NCI-H146 treated with DMSO at 0.1 percent for 48 hours (cell line): ENCODE measurements around the gene RNPS1.

ENCODE experiments used
- DNase-seq: peaks from one replicate; lab custom pipeline; 2025; ENCODE audit not compliant: unreplicated experiment; lab: John Stamatoyannopoulos, UW

Gene RNPS1, protein sequence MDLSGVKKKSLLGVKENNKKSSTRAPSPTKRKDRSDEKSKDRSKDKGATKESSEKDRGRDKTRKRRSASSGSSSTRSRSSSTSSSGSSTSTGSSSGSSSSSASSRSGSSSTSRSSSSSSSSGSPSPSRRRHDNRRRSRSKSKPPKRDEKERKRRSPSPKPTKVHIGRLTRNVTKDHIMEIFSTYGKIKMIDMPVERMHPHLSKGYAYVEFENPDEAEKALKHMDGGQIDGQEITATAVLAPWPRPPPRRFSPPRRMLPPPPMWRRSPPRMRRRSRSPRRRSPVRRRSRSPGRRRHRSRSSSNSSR

DNA sequence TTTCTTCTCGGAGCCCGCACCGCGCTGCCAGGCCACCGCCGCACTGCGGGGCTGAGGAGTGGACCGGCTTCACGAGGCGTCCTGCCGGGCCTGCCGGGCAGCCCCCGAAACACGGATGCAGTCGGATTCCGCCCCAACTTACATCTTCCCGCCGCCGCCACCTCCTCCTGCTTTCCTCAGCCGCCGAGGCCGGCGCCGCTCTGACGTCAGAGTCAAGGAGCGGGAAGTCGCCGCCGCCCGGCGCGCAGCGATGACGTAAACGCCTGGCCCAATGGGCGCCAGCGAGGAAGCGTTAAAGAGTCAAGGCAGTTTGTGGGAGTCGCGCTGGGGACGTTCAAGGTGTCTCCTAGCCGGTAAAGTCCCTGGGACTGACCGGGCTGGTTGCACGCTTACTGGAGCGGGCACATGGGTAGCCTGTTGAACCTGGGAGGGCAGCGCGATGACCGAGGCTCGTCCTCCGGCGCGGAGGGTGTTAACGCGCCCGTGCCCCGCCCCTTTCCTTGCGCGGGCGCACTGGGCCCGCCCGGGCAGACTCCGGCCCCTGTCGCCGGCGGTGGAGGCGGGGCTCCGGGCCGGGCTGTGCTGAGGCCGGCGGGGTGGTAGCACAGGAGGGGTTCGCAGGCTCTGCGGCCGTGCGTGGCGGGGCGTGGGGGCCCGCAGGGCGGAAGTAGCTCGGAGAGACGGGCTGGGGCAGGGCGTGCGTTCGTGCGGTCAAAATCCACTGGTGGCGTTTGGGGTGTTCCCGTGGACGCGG is at the start of gene RNPS1:
Gene RNPS1 (minus strand): TSS at position 214 of the 754 bp plus-strand sequence. CDS start 3,483 bp downstream, outside the sequence.
- peak; percentile 92 for DNase-seq

DNA sequence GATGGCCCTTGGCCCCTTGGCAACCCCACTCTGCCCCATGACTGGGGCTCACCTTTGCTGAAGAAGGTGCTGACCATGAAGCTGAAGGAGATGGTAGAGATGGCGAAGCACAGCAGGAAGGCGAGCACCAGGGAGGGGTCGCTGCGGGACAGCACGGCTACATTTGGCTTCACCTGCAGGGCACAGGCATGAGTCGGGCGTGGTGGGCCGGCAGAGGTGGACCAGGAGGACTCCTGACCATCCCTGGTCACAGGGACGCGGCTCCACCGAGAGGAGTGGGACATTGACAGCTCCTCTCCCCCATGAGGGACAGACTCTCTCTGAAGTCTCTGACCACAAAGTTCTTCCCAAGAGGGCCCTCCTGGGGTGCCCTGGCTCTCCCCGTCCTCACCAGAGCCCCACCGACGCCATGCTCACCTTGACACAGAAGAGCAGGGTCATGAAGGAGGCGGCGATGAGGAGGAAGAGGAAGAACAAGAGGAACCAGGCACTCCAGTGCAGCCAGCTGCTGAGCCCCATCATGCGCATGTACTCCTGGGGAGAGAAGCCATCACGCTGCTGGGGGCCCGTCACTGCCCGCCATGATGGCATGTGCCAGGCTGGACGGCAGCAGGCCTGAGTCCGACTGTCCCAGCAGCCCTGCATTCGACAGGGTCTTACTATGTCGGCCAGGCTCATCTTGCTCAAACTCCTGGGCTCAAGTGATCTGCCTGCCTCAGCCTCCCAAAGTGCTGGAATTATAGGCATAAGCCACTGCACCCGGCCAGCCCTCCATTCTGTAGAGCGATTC is 49.5 kb upstream of the RNPS1 start:
- DNase-seq: no peak

- DNase-seq: no peak
Observed at GRCh38 chr16:2308089-2308962, 40.4 kb upstream of the RNPS1 start.

DNA sequence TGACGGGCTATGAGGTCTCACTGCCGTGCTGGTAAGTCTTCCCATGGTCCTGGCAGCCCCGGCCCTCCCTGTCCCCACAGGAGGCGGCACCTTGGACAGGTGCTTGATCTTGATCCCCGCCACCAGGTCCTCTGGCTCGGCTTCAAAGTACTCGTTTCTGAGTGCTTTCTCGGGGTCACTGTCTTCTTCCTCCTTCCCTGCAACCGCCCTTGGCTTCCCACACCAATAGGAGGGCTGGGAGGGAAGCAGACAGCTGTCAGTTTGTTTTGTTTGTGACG is 31.9 kb upstream of the RNPS1 start:
- no peak for DNase-seq

DNA sequence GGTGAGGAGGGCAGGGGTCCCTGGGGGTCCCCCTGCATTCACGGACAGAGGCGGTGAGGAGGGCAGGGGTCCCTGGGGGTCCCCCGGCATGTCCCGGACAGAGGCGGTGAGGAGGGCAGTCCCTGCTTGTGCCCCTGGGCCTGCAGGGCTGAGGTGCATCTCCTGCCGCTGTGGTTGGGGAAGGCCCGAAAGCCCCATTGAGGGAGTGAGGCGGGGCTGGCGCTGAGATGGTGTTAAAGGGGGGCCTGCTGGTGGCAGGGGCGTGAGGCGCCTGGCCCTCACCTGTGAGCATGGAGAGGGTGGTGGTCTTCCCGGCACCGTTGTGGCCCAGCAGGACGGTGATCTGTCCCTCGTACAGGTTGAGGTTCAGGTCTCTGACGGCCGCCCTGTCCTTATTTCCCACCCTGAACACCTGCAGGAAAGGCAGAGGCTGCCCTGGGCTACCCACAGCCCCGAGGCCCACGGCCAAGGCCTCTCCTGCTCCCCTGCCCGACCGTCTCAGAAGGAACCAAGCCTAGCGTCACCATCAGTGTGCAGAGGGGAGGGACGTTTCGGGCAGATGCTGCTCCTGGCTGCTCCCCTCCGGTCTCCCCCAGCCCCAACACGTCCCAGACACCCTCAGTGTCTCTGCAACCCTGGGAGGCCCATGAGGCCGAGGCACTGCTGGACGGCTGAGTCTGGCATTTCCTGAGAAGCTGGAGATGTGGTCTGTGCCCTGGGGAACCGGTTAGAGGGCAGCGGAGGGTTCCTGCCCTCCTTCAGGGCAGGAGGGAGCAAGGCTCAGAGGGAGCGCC is 31.4 kb upstream of the RNPS1 start:
- DNase-seq: no peak

DNA sequence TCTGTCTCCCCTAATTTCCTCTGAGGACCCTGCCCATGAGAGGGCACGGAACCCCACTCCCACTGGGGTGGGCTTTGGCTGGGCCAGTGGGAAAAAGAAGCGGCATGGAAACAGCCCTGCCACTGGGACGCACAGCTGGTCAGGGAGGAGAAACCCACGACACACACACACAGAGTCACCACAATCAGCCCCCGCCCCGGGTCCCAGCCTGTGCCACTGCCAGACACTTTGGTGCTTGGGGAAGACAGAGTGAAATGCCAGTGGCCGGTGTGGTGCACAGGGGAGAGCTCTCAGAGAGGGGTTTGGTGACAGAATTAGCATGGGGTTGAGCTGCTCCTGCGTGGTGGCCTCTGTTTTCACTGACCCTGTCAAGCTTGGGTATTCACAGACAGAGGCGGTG is 30.7 kb upstream of the RNPS1 start:
- no peak for DNase-seq

DNA sequence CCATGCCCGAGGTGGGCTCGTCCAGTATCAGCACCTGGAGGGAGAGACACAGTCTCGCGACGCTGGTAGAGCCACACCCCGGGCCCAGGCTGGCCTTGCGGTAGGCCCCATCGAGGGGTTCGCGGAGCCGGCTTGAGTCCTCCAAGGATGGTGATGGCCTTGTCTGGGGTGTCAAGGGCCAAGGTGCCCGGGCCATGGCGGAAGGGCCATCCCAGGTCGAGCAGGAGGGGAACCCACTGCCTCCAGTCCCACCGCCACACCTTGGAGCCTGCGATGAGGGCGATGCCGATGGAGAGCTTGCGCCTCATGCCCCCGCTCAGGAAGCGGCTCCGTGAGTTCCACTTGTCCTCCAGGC is 29.6 kb upstream of the RNPS1 start:
- DNase-seq: no peak

DNA sequence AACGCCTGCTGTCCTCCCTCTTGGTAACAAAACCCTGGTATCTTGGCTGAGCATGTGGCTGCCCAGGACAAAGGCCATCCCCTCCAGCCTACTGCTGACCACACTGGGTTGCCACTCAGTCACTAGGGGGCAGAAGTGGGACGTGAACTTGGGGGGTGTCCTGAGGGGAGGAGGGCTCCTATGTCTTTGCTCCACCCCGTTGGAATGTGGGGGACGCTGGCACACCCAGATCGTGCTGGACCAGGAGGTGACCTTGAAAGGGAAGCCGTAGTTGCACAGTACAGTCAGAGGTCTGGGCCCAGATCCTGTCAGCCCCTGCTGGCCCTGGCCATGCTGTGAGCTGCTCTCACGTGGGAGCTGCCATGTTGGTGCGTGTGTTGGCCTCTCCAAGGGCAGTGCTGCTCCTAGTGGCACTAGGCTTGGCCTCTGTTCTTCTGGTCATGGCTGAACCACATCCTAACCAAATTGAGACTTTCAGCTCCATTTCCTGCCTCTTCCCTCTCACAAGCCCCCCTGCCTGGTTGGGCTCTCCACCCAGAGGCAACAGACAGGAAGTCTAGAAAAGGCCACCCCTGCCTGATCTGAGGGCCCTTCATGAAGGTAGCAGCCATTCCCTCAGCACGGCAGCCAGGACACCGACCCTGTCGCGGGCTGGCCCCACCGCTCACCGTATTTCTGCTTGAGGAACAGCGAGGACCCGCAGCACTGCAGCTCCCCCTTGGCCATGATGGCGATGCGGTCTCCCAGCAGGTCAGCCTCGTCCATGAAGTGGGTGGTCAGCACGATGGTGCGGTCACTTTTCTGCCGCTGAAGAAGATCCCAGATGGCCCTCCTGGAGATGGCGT is 29.0 kb upstream of the RNPS1 start:
- DNase-seq: no peak

DNA sequence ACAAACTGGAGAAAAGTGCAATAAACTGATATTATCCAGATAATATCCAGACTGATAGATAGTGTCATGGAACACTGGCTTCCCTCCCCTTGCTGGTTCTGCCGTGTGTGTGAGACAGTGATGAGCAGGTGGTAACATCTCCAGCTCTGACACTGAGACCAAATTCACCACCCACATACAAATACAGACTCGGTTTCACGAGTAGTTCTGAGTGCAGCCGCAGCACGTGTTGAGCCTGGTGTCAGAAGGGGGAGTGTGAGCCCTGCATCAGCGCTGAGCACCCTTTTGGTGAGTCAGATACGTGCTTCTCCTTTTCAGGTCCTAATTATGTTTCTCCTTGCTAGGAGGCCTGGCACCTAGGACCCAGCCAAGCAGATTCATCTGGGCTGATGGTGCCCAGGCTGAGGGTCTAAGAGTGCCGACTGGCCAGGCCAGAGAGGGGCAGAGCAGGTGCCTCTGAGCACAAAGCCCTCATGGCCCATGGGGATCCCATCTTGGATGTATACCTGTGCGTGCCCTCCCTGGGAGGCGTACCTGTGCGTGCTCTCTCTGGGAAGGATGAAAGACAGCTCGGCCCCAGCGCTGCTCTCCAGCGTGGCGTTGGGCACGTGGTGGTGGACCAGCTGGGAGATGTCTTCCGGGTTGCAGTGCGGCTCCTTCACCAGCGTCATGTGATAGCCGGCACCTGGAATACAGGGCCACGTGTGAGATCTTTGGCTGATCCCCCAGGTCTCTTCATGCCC is 27.3 kb upstream of the RNPS1 start:
- DNase-seq: no peak

GRCh38 chr16:2292221-2292620 is 24.3 kb upstream of the RNPS1 start:
- no peak for DNase-seq

DNA sequence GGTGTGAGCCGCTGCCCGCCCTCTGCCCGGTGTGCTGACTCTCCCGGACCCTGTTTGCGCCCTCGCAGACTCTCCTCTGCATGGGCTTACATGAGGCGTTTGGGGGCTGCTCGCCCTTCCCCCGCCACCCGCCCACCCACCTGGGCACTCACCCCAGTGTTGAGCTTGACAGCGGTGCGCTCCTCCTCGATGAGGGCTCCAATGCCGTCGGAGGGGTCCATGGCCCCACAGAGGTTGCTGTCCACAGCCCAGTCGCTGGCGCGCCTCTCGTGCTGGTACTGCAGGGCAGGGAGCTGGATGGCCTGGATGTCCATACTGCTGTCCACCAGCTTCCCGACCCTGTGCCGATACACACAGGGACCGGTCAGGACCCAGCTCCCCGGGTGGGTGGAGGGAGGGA is 21.4 kb upstream of the RNPS1 start:
- no peak for DNase-seq

DNA sequence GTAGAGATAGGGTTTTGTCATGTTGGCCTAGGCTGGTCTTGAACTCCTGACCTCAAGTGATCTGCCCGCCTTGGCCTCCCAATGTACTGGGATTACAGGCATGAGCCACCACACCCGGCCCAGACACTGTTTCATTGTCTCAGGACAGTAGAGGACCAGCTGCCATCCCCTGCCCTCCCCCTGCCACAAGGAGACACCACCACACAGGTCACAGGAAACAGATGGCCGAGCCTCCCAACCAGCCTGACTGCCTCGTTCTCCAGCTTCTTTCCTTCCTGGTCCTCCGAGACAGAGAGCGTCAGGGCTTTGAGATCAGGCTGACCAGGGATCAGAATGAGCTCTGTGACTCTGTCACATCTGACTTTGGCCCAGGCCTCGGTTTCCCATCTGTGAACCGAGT is 20.8 kb upstream of the RNPS1 start:
- DNase-seq: no peak

DNA sequence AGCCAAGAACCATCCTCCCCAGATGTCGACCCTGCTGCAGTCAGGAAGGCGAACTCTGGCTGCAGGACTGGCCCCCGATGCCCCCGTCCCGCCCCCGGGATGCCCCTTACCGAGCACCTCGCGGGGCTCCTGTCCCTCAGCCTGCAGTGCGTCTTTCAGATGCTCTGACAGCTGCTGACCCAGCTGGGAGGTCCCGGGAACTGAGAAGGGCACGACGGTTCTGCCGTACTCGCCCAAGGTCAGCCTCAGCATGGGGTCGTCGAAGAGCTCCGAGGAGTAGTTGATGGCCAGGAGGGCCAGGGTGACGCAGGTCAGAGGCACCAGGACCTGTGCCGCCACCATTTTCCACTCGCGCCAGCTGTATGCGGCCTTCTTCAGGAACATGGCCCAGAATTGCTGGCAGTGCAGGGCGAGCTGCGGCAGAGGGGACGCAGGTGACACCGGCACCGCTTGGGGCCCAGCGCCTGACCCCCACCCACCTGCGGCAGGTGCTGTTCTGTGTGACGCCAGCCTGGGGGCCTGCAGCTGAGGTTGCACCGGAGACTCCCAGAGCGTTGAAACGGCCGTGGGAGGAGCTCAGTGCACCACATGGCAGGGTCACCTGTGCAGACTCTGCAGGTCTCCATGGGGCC is 20.1 kb upstream of the RNPS1 start:
- no peak for DNase-seq

GRCh38 chr16:2286550-2286949 is 18.6 kb upstream of the RNPS1 start:
- DNase-seq: no peak

GRCh38 chr16:2285731-2286191 is 17.8 kb upstream of the RNPS1 start:
- DNase-seq: no peak

- no peak for DNase-seq
Observed at GRCh38 chr16:2284797-2285576, 17.1 kb upstream of the RNPS1 start.

GRCh38 chr16:2284001-2284770 is 16.3 kb upstream of the RNPS1 start:
- DNase-seq: no peak
